GM12872 (cell line): ENCODE results near the gene FAM171A1.

ENCODE experiments used
- CTCF ChIP-seq: IDR thresholded peaks from 3 replicates; pipeline ENCODE4 v1.5.1; 2011; ENCODE audit warnings: low read depth, mild to moderate bottlenecking, low read length, moderate library complexity; ENCODE audit not compliant: insufficient read depth

FAM171A1 gene

GRCh38 chr10:15316871-15317464, 54.1 kb downstream of the FAM171A1 start:
- no peak for TF ChIP-seq CTCF

DNA sequence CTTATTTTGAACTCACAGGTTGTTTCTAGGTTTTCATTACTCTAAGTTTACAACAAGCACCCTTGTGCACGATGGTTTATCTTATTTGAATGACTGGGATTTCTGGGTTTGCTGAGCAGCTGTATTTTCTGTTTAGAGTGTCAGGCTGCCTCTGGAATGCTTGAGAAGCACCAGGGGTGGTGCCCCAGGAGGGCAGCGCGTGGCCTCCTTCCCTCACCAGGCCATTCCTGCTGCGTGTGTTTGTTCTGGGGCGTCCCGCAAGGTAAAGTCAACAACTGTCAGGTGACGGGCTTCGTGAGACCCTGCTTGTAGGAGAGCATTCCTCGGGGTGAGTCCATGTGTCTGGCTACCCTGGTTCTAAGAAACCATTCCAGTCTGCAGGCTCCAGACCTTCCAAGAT, 54.9 kb downstream of the FAM171A1 start:
- no peak for TF ChIP-seq CTCF

GRCh38 chr10:15315286-15315685, 55.8 kb downstream of the FAM171A1 start:
- TF ChIP-seq CTCF = no peak

GRCh38 chr10:15314482-15315045, 56.5 kb downstream of the FAM171A1 start:
- TF ChIP-seq CTCF = no peak

GRCh38 chr10:15313843-15314242, 57.2 kb downstream of the FAM171A1 start:
- no peak for TF ChIP-seq CTCF

- no peak for TF ChIP-seq CTCF
Observed at GRCh38 chr10:15313047-15313446, 58.0 kb downstream of the FAM171A1 start.

DNA sequence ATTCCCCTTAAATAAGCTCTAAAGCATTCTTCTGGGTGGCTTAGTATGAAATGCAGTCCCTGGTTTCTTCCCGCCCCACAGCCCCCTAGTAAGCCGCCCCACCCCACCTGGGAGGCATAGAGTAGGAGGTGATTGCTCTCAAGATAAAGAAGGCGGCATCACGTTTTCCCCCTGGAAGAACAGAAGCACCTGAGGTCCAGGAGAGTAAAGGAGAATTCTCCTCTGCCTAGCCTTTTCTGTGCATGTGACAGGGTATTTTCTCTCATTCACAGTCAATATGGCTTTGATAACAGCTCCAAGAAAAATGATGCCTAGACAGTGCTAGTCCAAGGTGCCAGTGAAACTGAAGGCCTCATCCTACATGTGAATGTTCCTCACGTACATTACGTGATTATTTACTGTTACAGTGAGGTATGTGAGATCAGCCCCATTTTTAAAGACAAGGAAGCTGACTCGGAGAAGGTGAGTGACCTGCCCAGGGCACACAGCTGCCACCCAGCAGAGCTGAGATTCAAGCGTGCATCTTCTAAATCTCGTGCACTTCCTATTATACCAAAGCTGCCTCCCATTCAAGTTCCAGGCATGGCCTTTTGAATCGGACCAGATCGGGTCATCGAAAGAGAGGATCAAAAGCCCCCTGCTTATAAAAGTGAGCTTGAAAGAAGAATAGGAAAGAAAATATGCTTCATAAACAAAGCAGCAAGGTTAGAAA, 59.4 kb downstream of the FAM171A1 start:
- TF ChIP-seq CTCF = no peak
